GM23338 (cell line): Measurements from ENCODE around the gene PIM3.

ENCODE experiments used
- CREB1 ChIP-seq: fragments of 250-450 bp; sonication (Bioruptor Pico); IDR thresholded peaks from 2 replicates; pipeline ENCODE4 v1.5.0; 2020; ENCODE audit warnings: low read depth, mild to moderate bottlenecking, moderate library complexity
- ETS1 ChIP-seq: IDR thresholded peaks from 2 replicates; pipeline ENCODE4 v1.6.1; 2016; ENCODE audit warnings: antibody characterized with exemption
- EZH2 ChIP-seq: fragments of 200-600 bp; sonication (generic); IDR thresholded peaks from one replicate; pipeline ENCODE4 v1.8.0; 2017; ENCODE audit warnings: antibody characterized with exemption, mild to moderate bottlenecking, low read depth; ENCODE audit not compliant: unreplicated experiment
- EZH2phosphoT487 ChIP-seq: fragments of 200-600 bp; sonication (generic); IDR thresholded peaks from one replicate; pipeline ENCODE4 v1.8.1; 2018; ENCODE audit warnings: antibody characterized with exemption; ENCODE audit not compliant: unreplicated experiment
- JUNB ChIP-seq: IDR thresholded peaks from one replicate; pipeline ENCODE4 v1.6.1; 2016; ENCODE audit warnings: antibody characterized with exemption; ENCODE audit not compliant: unreplicated experiment
- NANOG ChIP-seq: IDR thresholded peaks from 2 replicates; pipeline ENCODE4 v1.6.1; 2016; ENCODE audit warnings: antibody characterized with exemption, borderline replicate concordance
- POLR2AphosphoS5 ChIP-seq: IDR thresholded peaks from 2 replicates; pipeline ENCODE4 v1.6.1; 2016; ENCODE audit warnings: antibody characterized with exemption, low read depth
- STAT1 ChIP-seq: IDR thresholded peaks from one replicate; pipeline ENCODE4 v1.6.1; 2016; ENCODE audit warnings: antibody characterized with exemption; ENCODE audit not compliant: unreplicated experiment
- ZNF114 ChIP-seq: fragments of 250-450 bp; sonication (Bioruptor Pico); IDR thresholded peaks from 2 replicates; pipeline ENCODE4 v1.5.0; 2020; ENCODE audit warnings: mild to moderate bottlenecking, moderate library complexity
- ZNF331 ChIP-seq: fragments of 250-450 bp; sonication (Bioruptor Pico); IDR thresholded peaks from 2 replicates; pipeline ENCODE4 v1.5.0; 2020; ENCODE audit warnings: low read depth, mild to moderate bottlenecking, moderate library complexity
- TF ChIP-seq, protein P1 (sequence below), 2 experiments: fragments of 200-600 bp in 1 of 2; sonication (generic) in 1 of 2; conservative IDR thresholded peaks; 2 replicates each; pipeline versions ENCODE4 v1.5.1 to v1.6.1; 2016 to 2017; ENCODE audit warnings: antibody characterized with exemption in 2 of 2, low read depth in 2 of 2, mild to moderate bottlenecking in 2 of 2, moderate library complexity in 1 of 2
- TF ChIP-seq, protein P2 (sequence below): IDR thresholded peaks from one replicate; pipeline ENCODE4 v1.6.1; 2018; ENCODE audit warnings: antibody characterized with exemption; ENCODE audit not compliant: unreplicated experiment

DNA sequence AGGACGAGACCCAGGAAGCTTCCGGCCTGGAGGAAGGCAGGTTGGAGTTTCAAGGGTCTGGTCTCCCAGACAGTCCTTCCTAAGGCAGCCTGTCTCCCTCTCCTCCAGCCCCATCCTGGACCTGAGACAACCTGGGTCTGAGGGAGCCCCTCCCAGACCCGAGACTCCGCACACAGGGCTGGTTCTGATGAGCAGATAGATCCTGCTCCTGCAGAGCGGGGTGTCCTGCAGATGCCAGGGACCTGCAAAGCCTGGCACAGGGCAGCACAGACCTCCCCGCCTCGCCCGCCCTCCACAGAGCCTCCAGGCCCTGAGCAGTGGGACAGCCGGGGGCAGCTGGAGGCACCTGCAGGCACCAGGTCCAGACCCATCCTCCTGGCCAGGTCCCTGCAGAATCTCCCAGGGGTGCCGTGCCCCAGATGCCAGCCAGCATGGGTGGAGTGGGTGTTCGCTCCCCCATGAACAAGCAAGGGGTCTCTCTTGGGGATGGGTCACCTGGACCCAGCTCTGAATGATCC is 7.8 kb downstream of the PIM3 start:
- no peak for TF ChIP-seq EZH2
- TF ChIP-seq ZNF331 (CRISPR knock-in tag) = no peak
- TF ChIP-seq, protein P1, sequence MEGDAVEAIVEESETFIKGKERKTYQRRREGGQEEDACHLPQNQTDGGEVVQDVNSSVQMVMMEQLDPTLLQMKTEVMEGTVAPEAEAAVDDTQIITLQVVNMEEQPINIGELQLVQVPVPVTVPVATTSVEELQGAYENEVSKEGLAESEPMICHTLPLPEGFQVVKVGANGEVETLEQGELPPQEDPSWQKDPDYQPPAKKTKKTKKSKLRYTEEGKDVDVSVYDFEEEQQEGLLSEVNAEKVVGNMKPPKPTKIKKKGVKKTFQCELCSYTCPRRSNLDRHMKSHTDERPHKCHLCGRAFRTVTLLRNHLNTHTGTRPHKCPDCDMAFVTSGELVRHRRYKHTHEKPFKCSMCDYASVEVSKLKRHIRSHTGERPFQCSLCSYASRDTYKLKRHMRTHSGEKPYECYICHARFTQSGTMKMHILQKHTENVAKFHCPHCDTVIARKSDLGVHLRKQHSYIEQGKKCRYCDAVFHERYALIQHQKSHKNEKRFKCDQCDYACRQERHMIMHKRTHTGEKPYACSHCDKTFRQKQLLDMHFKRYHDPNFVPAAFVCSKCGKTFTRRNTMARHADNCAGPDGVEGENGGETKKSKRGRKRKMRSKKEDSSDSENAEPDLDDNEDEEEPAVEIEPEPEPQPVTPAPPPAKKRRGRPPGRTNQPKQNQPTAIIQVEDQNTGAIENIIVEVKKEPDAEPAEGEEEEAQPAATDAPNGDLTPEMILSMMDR (conservative IDR thresholded peaks at IDR 0.05; ENCODE audit: low read depth in 2 of 2) = no peak
- no peak for TF ChIP-seq POLR2AphosphoS5
- TF ChIP-seq, protein P2, sequence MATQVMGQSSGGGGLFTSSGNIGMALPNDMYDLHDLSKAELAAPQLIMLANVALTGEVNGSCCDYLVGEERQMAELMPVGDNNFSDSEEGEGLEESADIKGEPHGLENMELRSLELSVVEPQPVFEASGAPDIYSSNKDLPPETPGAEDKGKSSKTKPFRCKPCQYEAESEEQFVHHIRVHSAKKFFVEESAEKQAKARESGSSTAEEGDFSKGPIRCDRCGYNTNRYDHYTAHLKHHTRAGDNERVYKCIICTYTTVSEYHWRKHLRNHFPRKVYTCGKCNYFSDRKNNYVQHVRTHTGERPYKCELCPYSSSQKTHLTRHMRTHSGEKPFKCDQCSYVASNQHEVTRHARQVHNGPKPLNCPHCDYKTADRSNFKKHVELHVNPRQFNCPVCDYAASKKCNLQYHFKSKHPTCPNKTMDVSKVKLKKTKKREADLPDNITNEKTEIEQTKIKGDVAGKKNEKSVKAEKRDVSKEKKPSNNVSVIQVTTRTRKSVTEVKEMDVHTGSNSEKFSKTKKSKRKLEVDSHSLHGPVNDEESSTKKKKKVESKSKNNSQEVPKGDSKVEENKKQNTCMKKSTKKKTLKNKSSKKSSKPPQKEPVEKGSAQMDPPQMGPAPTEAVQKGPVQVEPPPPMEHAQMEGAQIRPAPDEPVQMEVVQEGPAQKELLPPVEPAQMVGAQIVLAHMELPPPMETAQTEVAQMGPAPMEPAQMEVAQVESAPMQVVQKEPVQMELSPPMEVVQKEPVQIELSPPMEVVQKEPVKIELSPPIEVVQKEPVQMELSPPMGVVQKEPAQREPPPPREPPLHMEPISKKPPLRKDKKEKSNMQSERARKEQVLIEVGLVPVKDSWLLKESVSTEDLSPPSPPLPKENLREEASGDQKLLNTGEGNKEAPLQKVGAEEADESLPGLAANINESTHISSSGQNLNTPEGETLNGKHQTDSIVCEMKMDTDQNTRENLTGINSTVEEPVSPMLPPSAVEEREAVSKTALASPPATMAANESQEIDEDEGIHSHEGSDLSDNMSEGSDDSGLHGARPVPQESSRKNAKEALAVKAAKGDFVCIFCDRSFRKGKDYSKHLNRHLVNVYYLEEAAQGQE = no peak
- no peak for TF ChIP-seq JUNB
- TF ChIP-seq EZH2phosphoT487 = no peak
- TF ChIP-seq CREB1 (CRISPR knock-in tag) = no peak
- no peak for TF ChIP-seq ETS1
- no peak for TF ChIP-seq ZNF114 (CRISPR knock-in tag)
- TF ChIP-seq STAT1 = no peak
- TF ChIP-seq NANOG = no peak
